Ascending aorta (tissue), 2 donors: ENCODE results near the gene FAM114A1. TPM values are rescaled to one million over a fixed set of nuclear protein-coding genes. Genes with fewer than 3 reads are reported as not detected.

ENCODE experiments used
- DNase-seq, 2 donors: peaks; one replicate each; pipeline ENCODE4 v3.0.0-alpha.2; 2019; ENCODE audit warnings: low spot score in 2 of 2
- H3K27ac ChIP-seq, 2 donors: fragments of 200-600 bp; sonication (generic); one replicate each; pipeline ENCODE4 v1.5.1; 2016 to 2017; ENCODE audit warnings: mild to moderate bottlenecking in 1 of 2
- H3K27me3 ChIP-seq: fragments of 200-600 bp; sonication (generic); one replicate; pipeline ENCODE4 v1.5.1; 2017
- H3K36me3 ChIP-seq, 2 donors: fragments of 200-600 bp; sonication (generic); one replicate each; pipeline ENCODE4 v1.5.1; 2016
- H3K4me1 ChIP-seq, 2 donors: fragments of 200-600 bp; sonication (generic); one replicate each; pipeline ENCODE4 v1.5.1; 2016 to 2017; ENCODE audit warnings: mild to moderate bottlenecking in 1 of 2
- H3K4me3 ChIP-seq, 2 donors: fragments of 200-600 bp; sonication (generic); one replicate each; pipeline ENCODE4 v1.5.1; 2016 to 2017; ENCODE audit warnings: mild to moderate bottlenecking in 1 of 2
- H3K9me3 ChIP-seq, 2 donors: fragments of 200-600 bp; sonication (generic); one replicate each; pipeline ENCODE4 v1.5.1; 2016
- intact Hi-C: fragments of 100-400 bp; cut with DNase I; formaldehyde crosslinking; loops from one replicate; pipeline ENCODE4 v1.15.1; 2023
- total RNA-seq: library from RNA; depleted of rRNA; stranded (reverse); fragments of >200 nt; gene quantifications from one replicate; pipeline ENCODE4 v1.1.0, GENCODE V29; 2016
- TF ChIP-seq, protein P1 (sequence below), 3 experiments: fragments of 200-600 bp in 2 of 3; fragments of 450-650 bp in 1 of 3; sonication (generic) in 2 of 3; IDR thresholded peaks; one replicate each; pipeline ENCODE4 v1.5.1; 2016 to 2019; ENCODE audit warnings: antibody characterized with exemption in 3 of 3, mild to moderate bottlenecking in 1 of 3, moderate library complexity in 1 of 3

Gene FAM114A1
- total RNA-seq, 1 donor from 2014 or later: 45.7 TPM

DNA sequence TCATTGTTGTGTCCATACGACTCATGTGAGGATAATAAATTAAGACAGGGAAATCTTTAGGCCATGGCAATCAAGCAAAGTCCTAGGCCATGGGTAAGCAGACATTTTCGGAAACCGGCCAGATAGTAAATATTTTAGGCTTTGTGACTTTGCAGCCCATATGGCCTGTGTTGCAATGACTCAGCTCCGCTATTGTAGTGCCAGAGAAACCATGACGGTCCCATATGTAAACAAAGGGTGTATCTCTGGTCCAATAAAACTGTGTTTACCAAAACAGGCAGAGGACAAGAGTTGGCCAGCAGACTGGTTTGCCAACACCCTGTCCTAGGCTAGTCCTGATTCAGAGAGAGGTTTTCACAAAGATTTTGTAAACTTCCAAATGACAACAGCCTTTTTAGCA lies 5.0 kb downstream of the FAM114A1 start:
- DNase-seq: peak in 1 of 2 donors; percentile 45
- intact Hi-C loops: no loop called here

DNA sequence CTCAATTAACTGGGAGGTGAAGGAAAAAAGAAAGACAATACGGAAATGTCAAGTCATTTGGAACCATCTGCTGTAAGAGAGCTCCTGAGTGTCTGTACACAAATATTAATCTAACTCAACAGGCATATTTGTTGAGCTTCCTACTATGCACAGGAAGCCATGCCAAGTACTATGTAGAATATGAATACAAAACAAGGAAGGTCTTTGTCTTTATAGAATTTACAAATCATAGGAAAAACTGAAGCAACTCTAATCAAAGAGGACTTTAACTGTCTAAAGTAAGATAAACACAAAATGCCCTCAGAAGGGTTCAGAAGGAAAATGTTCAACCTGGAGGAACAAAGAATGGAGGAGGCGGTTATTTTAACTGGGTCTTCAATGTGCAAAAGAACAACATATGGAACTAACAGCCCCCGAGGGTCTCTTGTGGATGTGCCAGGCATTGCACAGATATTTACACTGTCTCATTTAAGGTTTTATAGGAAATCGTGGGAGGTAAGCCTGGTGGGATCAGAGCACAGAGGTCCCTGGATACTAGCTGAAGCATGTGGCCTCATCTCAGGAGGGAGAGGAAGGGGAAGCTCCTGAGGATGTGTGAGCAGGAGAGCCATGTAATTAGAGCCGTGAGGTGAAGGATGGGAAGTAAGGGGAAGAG lies 5.8 kb downstream of the FAM114A1 start:
- Histone ChIP-seq H3K27me3 (no peaks in the 10 kb centered on the region), H3K27ac (no peak overlapping the region), H3K4me1 (peaks cover 0 to 13% of the 10 kb centered on the region in 2 donors), H3K4me3 (no peak overlapping the region), H3K36me3 (peaks cover 4 to 17% of the 10 kb centered on the region in 2 donors), H3K9me3 (no peaks in the 10 kb centered on the region)
- intact Hi-C loops: no loop called here
- TF ChIP-seq, protein P1, sequence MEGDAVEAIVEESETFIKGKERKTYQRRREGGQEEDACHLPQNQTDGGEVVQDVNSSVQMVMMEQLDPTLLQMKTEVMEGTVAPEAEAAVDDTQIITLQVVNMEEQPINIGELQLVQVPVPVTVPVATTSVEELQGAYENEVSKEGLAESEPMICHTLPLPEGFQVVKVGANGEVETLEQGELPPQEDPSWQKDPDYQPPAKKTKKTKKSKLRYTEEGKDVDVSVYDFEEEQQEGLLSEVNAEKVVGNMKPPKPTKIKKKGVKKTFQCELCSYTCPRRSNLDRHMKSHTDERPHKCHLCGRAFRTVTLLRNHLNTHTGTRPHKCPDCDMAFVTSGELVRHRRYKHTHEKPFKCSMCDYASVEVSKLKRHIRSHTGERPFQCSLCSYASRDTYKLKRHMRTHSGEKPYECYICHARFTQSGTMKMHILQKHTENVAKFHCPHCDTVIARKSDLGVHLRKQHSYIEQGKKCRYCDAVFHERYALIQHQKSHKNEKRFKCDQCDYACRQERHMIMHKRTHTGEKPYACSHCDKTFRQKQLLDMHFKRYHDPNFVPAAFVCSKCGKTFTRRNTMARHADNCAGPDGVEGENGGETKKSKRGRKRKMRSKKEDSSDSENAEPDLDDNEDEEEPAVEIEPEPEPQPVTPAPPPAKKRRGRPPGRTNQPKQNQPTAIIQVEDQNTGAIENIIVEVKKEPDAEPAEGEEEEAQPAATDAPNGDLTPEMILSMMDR (IDR thresholded peaks at IDR 0.05): no peak
- no peak for DNase-seq

More for the DNA sequence above, 5.0 kb downstream of the FAM114A1 start:
- peaks cover 0 to 11% of the 10 kb centered on the region in 2 donors for H3K36me3 ChIP-seq
- H3K27me3 ChIP-seq: no peaks in the 10 kb centered on the region
- TF ChIP-seq, protein P1 (IDR thresholded peaks at IDR 0.05): no peak
- peaks cover 0 to 13% of the 10 kb centered on the region in 2 donors for H3K4me1 ChIP-seq
- no peak overlapping the region for H3K27ac ChIP-seq
- no peak overlapping the region for H3K4me3 ChIP-seq
- no peaks in the 10 kb centered on the region for H3K9me3 ChIP-seq

DNA sequence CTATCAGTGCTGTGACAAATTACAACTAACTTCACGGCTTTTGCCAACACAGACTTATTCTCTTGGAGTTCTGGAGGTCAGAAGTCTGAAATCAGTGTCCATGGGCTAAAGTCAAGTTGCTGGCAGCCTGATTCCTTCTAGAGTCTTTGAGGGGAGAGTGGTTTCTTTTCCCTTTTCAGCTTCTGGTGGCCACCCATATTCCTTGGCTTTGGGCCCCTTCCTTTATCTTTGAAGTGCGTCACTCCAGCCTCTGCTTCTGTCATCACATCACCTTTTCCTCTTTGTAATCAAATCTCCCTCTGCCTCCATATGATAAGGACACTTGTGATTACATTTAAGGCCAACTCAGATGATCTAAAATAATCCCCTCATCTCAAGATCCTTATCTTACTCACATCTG lies 9.0 kb downstream of the FAM114A1 start:
- Histone ChIP-seq H3K4me1 (no peaks in the 10 kb centered on the region), H3K4me3 (no peak overlapping the region), H3K9me3 (no peaks in the 10 kb centered on the region), H3K27ac (no peak overlapping the region), H3K36me3 (peaks cover 17 to 45% of the 10 kb centered on the region in 2 donors), H3K27me3 (no peaks in the 10 kb centered on the region)
- TF ChIP-seq, protein P1 (IDR thresholded peaks at IDR 0.05): no peak
- intact Hi-C loops: no loop called here
- DNase-seq: no peak

DNA sequence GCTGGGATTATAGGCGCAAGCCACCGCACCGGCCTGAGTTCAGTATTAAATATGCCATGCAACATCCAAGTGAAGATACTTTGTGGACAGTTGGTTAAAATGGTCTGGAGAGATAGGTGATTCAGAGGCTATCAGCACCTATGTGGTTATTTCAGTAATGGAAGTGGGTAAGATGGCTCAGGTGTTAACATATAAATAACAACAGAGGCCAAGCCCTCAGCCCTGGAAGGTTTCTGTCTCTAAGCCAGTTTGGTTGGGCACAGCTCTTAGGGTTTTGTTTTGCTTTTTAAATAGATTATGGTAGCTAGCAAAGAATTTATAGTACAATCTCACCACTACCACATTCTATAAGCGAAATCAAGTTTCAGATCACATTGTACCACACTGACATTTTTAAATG lies 16.6 kb downstream of the FAM114A1 start:
- intact Hi-C loops: no loop called here
- DNase-seq: no peak
- H3K4me1 ChIP-seq: peaks cover 0 to 7% of the 10 kb centered on the region in 2 donors
- H3K27me3 ChIP-seq: no peaks in the 10 kb centered on the region
- no peaks in the 10 kb centered on the region for H3K9me3 ChIP-seq
- peaks cover 12 to 46% of the 10 kb centered on the region in 2 donors for H3K36me3 ChIP-seq
- no peak overlapping the region for H3K4me3 ChIP-seq
- TF ChIP-seq, protein P1 (IDR thresholded peaks at IDR 0.05): no peak
- no peak overlapping the region for H3K27ac ChIP-seq

- TF ChIP-seq, protein P1 (IDR thresholded peaks at IDR 0.05): no peak
- Histone ChIP-seq H3K36me3 (peaks cover 5 to 37% of the 10 kb centered on the region in 2 donors), H3K4me1 (peaks cover 0 to 16% of the 10 kb centered on the region in 2 donors), H3K4me3 (no peak overlapping the region), H3K27me3 (no peaks in the 10 kb centered on the region), H3K9me3 (no peaks in the 10 kb centered on the region), H3K27ac (peak overlapping the region; percentile 55 to 66)
- DNase-seq: no peak
- intact Hi-C loops: loop anchor here (1.0 kb wide), 1 partner anchor 22 kb away; the partner anchor contains the start of gene FAM114A1
These were observed 21.5 kb downstream of the FAM114A1 start for GRCh38 chr4:38889143-38889542.
